HG03378 (cell line): ENCODE measurements around the gene PITPNM3.

Experiments used
- ATAC-seq: cut with Tn5 transposase; IDR thresholded peaks from one replicate; pipeline ENCODE4 v1.9.1; 2021; ENCODE audit warnings: mild to moderate bottlenecking, moderate library complexity; ENCODE audit not compliant: unreplicated experiment

Gene PITPNM3

GRCh38 chr17:6465206-6466003 lies 91.0 kb downstream of the PITPNM3 start:
- no peak for ATAC-seq

GRCh38 chr17:6464446-6465041 lies 91.8 kb downstream of the PITPNM3 start:
- no peak for ATAC-seq

- ATAC-seq: no peak
These were observed 92.5 kb downstream of the PITPNM3 start for GRCh38 chr17:6463616-6464445.

- ATAC-seq: no peak
These were observed 93.7 kb downstream of the PITPNM3 start for GRCh38 chr17:6462692-6463091.

GRCh38 chr17:6461792-6462524 lies 94.4 kb downstream of the PITPNM3 start:
- no peak for ATAC-seq

GRCh38 chr17:6461246-6461645 lies 95.1 kb downstream of the PITPNM3 start:
- no peak for ATAC-seq

- no peak for ATAC-seq
These were observed 95.7 kb downstream of the PITPNM3 start for GRCh38 chr17:6460531-6461161.

- no peak for ATAC-seq
These were observed 97.8 kb downstream of the PITPNM3 start for GRCh38 chr17:6458460-6458950.

GRCh38 chr17:6457688-6458459 lies 98.5 kb downstream of the PITPNM3 start:
- no peak for ATAC-seq

- ATAC-seq: no peak
These were observed 99.3 kb downstream of the PITPNM3 start for GRCh38 chr17:6456914-6457687.

GRCh38 chr17:6456321-6456720 lies 100.0 kb downstream of the PITPNM3 start:
- no peak for ATAC-seq

GRCh38 chr17:6455321-6455705 lies 101.0 kb downstream of the PITPNM3 start:
- no peak for ATAC-seq

- ATAC-seq: no peak
These were observed 101.6 kb downstream of the PITPNM3 start for GRCh38 chr17:6454495-6455320.

GRCh38 chr17:6453279-6454024 lies 102.9 kb downstream of the PITPNM3 start:
- no peak for ATAC-seq

- no peak for ATAC-seq
These were observed 103.7 kb downstream of the PITPNM3 start for GRCh38 chr17:6452471-6453266.
